HepG2 (cell line): Measurements from ENCODE around the gene GALNTL6. TPM values are rescaled to one million over a fixed set of nuclear protein-coding genes. Genes with fewer than 3 reads are reported as not detected.

ENCODE experiments used
- ATAC-seq: fragments of 200-7000 bp; cut with Tn5 transposase; 3 replicates; pipeline ENCODE4 v1.9.1; 2020; ENCODE audit warnings: mild to moderate bottlenecking, moderate library complexity
- BruUV-seq: library from RNA; stranded (reverse); fragments of 400-500 nt; replicated peaks from 2 replicates; lab custom pipeline; 2021; lab: Mats Ljungman, UMichigan
- CTCF ChIA-PET: fragments of 300-600 bp; formaldehyde crosslinking; extraction: SDS; loops from one replicate; lab custom pipeline; 2021; ENCODE audit warnings: low total read pairs, inconsistent platforms, low intra/inter-chr PET ratio; lab: Yijun Ruan, JAX
- POLR2A ChIA-PET: fragments of 350-600 bp; sonication (Branson Sonifier 250); formaldehyde crosslinking; loops from one replicate; lab custom pipeline; 2020; ENCODE audit warnings: antibody characterized with exemption, inconsistent platforms; lab: Yijun Ruan, JAX
- DNase-seq: peaks from one replicate; pipeline ENCODE4 v3.0.0-alpha.2; 2015; ENCODE audit warnings: low spot score
- FAIRE-seq: peaks from 3 replicates; lab custom pipeline; 2011; peaks lifted over from hg19 to GRCh38; lab: Jason Lieb, UNC
- H2AFZ ChIP-seq: one replicate; pipeline ENCODE4 v1.6.1; 2011; ENCODE audit warnings: low read length, inconsistent platforms
- H3K27ac ChIP-seq: fragments of 300-600 bp; 3 replicates; pipeline ENCODE4 v1.8.0; 2011; ENCODE audit warnings: mixed run types, mild to moderate bottlenecking, mixed read lengths, low read length, inconsistent platforms; ENCODE audit not compliant: insufficient read depth; ENCODE audit errors: extremely low read length
- H3K27me3 ChIP-seq, 2 experiments: fragments of 200-600 bp in 1 of 2; 2 replicates in 1 of 2; 3 replicates in 1 of 2; pipeline versions ENCODE4 v1.6.0 to v1.8.0; 2011; ENCODE audit warnings: low read length in 2 of 2, mild to moderate bottlenecking in 2 of 2, moderate library complexity in 2 of 2, inconsistent platforms in 1 of 2; ENCODE audit not compliant: insufficient read depth in 2 of 2, control insufficient read depth in 1 of 2
- H3K36me3 ChIP-seq, 2 experiments: fragments of 200-600 bp in 1 of 2; replicated peaks in 1 of 2; 2 replicates in 1 of 2; 3 replicates in 1 of 2; pipeline versions ENCODE4 v1.5.1 to v1.8.0; 2011; ENCODE audit warnings: low read length in 2 of 2, inconsistent platforms in 1 of 2; ENCODE audit not compliant: insufficient read depth in 2 of 2, control insufficient read depth in 1 of 2
- H3K4me1 ChIP-seq: 2 replicates; pipeline ENCODE4 v1.5.1; 2012; ENCODE audit warnings: low read length, inconsistent platforms; ENCODE audit not compliant: insufficient read depth
- H3K4me2 ChIP-seq: 2 replicates; pipeline ENCODE4 v1.6.0; 2011; ENCODE audit warnings: low read depth, low read length, inconsistent platforms
- H3K4me3 ChIP-seq, 3 experiments: fragments of 200-600 bp in 1 of 3; sonication (generic), shearing (Covaris generic) in 1 of 3; replicated peaks in 1 of 3; 2 replicates each; pipeline ENCODE4 v1.5.1; 2011 to 2016; ENCODE audit warnings: low read length in 3 of 3, inconsistent platforms in 2 of 3, low read depth in 2 of 3, mild to moderate bottlenecking in 2 of 3, control low read depth in 1 of 3, mixed read lengths in 1 of 3; ENCODE audit not compliant: insufficient read depth in 1 of 3
- H3K79me2 ChIP-seq: one replicate; pipeline ENCODE4 v1.6.1; 2011; ENCODE audit warnings: low read length, inconsistent platforms; ENCODE audit not compliant: insufficient read depth
- H3K9ac ChIP-seq: 2 replicates; pipeline ENCODE4 v1.6.0; 2011; ENCODE audit warnings: mild to moderate bottlenecking, low read depth, low read length, inconsistent platforms; ENCODE audit not compliant: insufficient read depth
- H3K9me3 ChIP-seq: 2 replicates; pipeline ENCODE4 v1.5.1; 2012; ENCODE audit warnings: mild to moderate bottlenecking, low read length
- H4K20me1 ChIP-seq: 2 replicates; pipeline ENCODE4 v1.6.0; 2011; ENCODE audit warnings: inconsistent platforms, mild to moderate bottlenecking, low read length, moderate library complexity; ENCODE audit not compliant: insufficient read depth
- FUBP1 ChIP-seq: sonication (generic); formaldehyde crosslinking; IDR thresholded peaks from 2 replicates; pipeline ENCODE4 v1.5.1; 2020; ENCODE audit warnings: missing genetic modification reagents, mild to moderate bottlenecking, borderline replicate concordance
- GTF3A ChIP-seq: sonication (generic); formaldehyde crosslinking; conservative IDR thresholded peaks from 2 replicates; pipeline ENCODE4 v1.4.0; 2020; ENCODE audit warnings: mild to moderate bottlenecking, missing genetic modification reagents
- HCFC1 ChIP-seq: fragments of 150-350 bp; IDR thresholded peaks from 2 replicates; pipeline ENCODE4 v1.6.1; 2014; ENCODE audit warnings: low read depth, low read length
- POGZ ChIP-seq: sonication (generic); formaldehyde crosslinking; IDR thresholded peaks from 2 replicates; pipeline ENCODE4 v1.4.0; 2020; ENCODE audit warnings: mild to moderate bottlenecking, missing genetic modification reagents
- POLR2A ChIP-seq, 2 experiments: IDR thresholded peaks; 2 replicates each; pipeline ENCODE4 v1.6.1; 2011; ENCODE audit warnings: low read depth in 2 of 2, low read length in 2 of 2, mild to moderate bottlenecking in 1 of 2, moderate library complexity in 1 of 2; ENCODE audit not compliant: insufficient read depth in 1 of 2
- WGBS: methylation state at CpG from one replicate; pipeline ENCODE4 v1.1.6; 2017; ENCODE audit warnings: low lambda C conversion rate; 5-methylcytosine and 5-hydroxymethylcytosine counted together
- in situ Hi-C: cut with HindIII; loops from 2 replicates; pipeline ENCODE4 v1.10.0; 2017; ENCODE audit warnings: low pct_unique_long_range_greater_than_20kb; ENCODE audit not compliant: extremely low pct_ligation_motif_present
- intact Hi-C: fragments of 100-400 bp; cut with micrococcal nuclease; formaldehyde crosslinking; loops from one replicate; pipeline ENCODE4 v1.10.0; 2022; ENCODE audit not compliant: unreplicated experiment
- polyA plus RNA-seq, 8 experiments: library from polyadenylated mRNA; depleted of rRNA in 3 of 8; stranded (reverse) in 7 of 8; unstranded in 1 of 8; fragments of >200 nt; fragmentation: Illumina TruSeq in 4 of 8; extraction: Trizol in 4 of 8; gene quantifications; 2 replicates each; pipeline versions ENCODE4 v1.2.1 to v1.2.3, GENCODE V29; 2011 to 2016; ENCODE audit warnings: low read depth in 4 of 8, missing spikeins in 1 of 8, mixed read lengths in 1 of 8; ENCODE audit not compliant: insufficient read depth in 1 of 8
- total RNA-seq, 5 experiments: library from RNA; depleted of rRNA; stranded (reverse); fragments of >200 nt; fragmentation: Illumina TruSeq; extraction: Trizol; gene quantifications; 2 replicates each; pipeline ENCODE4 v1.2.3, GENCODE V29; 2016; ENCODE audit warnings: low read depth in 1 of 5
- TF ChIP-seq, protein P1 (sequence below): sonication (generic); formaldehyde crosslinking; conservative IDR thresholded peaks from 2 replicates; pipeline ENCODE4 v1.4.0; 2020; ENCODE audit warnings: missing genetic modification reagents

GALNTL6 gene
- total and polyA plus RNA-seq, 2 of the 13 experiments (the other 11 are each of a cell fraction or from before 2014, with no cell fraction given): not detected

GRCh38 chr4:172348426-172348825 is 535.2 kb downstream of the GALNTL6 start (continued):
- TF ChIP-seq, protein P1, sequence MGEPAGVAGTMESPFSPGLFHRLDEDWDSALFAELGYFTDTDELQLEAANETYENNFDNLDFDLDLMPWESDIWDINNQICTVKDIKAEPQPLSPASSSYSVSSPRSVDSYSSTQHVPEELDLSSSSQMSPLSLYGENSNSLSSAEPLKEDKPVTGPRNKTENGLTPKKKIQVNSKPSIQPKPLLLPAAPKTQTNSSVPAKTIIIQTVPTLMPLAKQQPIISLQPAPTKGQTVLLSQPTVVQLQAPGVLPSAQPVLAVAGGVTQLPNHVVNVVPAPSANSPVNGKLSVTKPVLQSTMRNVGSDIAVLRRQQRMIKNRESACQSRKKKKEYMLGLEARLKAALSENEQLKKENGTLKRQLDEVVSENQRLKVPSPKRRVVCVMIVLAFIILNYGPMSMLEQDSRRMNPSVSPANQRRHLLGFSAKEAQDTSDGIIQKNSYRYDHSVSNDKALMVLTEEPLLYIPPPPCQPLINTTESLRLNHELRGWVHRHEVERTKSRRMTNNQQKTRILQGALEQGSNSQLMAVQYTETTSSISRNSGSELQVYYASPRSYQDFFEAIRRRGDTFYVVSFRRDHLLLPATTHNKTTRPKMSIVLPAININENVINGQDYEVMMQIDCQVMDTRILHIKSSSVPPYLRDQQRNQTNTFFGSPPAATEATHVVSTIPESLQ: no peak
- TF ChIP-seq FUBP1 (CRISPR knock-in tag) (no peak), POGZ (CRISPR knock-in tag) (no peak), GTF3A (CRISPR knock-in tag) (no peak), POLR2A (IDR thresholded peaks at IDR 0.05; ENCODE audit: insufficient read depth in 1 of 2, low read depth in 2 of 2, low read length in 2 of 2) (no peak)

DNA sequence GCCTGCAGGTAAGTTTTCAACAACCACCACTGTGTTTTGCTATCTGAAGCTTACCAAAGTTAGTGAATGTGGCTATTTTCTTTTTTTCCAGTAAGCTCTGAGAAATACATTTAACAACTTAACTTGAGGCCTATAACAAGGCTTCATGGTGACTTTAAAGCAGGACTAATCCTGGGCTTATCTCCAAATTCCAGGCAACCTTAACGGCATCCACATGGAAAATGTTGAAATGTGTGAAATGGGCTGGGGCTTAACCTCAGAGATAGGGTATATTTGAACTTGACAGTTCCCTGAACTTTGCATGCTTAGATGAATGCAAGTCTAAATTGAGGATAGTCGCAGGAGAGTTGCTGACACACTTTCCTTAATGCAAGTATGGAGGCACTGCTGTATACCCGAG is 539.2 kb downstream of the GALNTL6 start:
- intact Hi-C loops: no loop called here
- no peak overlapping the region for H2AFZ ChIP-seq
- H3K79me2 ChIP-seq: no peaks in the 10 kb centered on the region
- H3K9me3 ChIP-seq: no peaks in the 10 kb centered on the region
- DNase-seq: no peak
- no peak overlapping the region for H3K9ac ChIP-seq
- H3K4me3 ChIP-seq: no peak overlapping the region
- no peak for TF ChIP-seq HCFC1
- TF ChIP-seq, all 625 proteins: peak for 0
- no TSS peak for BruUV-seq
- H3K27ac ChIP-seq: no peak overlapping the region
- 0% methylated on average over 3 of the region's 3 CpGs for WGBS
- H4K20me1 ChIP-seq: no peaks in the 10 kb centered on the region
- ATAC-seq (no peak), FAIRE-seq (no peak)
- no peaks in the 10 kb centered on the region for H3K27me3 ChIP-seq
- ChIA-PET POLR2A (no interaction called here), CTCF (no interaction called here)
- no peaks in the 10 kb centered on the region for H3K36me3 ChIP-seq
- no peaks in the 10 kb centered on the region for H3K4me1 ChIP-seq
- H3K4me2 ChIP-seq: no peak overlapping the region
- in situ Hi-C loops: no loop called here
